OCI-M1 (cell line): ENCODE results near the gene BEX4.

Experiments
- DNase-seq: peaks from one replicate; lab custom pipeline; 2025; lab: John Stamatoyannopoulos, UW

Gene BEX4

GRCh38 chrX:103236296-103236695 lies 21.4 kb downstream of the BEX4 start:
- no peak for DNase-seq

- DNase-seq = no peak
Observed at GRCh38 chrX:103240155-103240554, 25.2 kb downstream of the BEX4 start.

GRCh38 chrX:103248553-103248952 lies 33.6 kb downstream of the BEX4 start:
- DNase-seq = peak; percentile 70

- no peak for DNase-seq
Observed at GRCh38 chrX:103249805-103250204, 34.9 kb downstream of the BEX4 start.

GRCh38 chrX:103250977-103251376 lies 36.1 kb downstream of the BEX4 start:
- DNase-seq = no peak

GRCh38 chrX:103253608-103254007 lies 38.7 kb downstream of the BEX4 start:
- peak; percentile 59 for DNase-seq

GRCh38 chrX:103254171-103254824 lies 39.4 kb downstream of the BEX4 start:
- DNase-seq = peak; percentile 65

GRCh38 chrX:103254921-103255493 lies 40.1 kb downstream of the BEX4 start, which contains the start of gene TCEAL8:
Gene TCEAL8 (minus strand): TSS chrX:103255155. CDS start chrX:103253979, 1,176 bp downstream.
- peak; percentile 90 for DNase-seq

GRCh38 chrX:103256651-103257050 lies 41.7 kb downstream of the BEX4 start:
- no peak for DNase-seq

- DNase-seq = no peak
Observed at GRCh38 chrX:103258275-103258674, 43.4 kb downstream of the BEX4 start.
